ENCODE results near the gene MRM2.

MRM2 gene

DNA sequence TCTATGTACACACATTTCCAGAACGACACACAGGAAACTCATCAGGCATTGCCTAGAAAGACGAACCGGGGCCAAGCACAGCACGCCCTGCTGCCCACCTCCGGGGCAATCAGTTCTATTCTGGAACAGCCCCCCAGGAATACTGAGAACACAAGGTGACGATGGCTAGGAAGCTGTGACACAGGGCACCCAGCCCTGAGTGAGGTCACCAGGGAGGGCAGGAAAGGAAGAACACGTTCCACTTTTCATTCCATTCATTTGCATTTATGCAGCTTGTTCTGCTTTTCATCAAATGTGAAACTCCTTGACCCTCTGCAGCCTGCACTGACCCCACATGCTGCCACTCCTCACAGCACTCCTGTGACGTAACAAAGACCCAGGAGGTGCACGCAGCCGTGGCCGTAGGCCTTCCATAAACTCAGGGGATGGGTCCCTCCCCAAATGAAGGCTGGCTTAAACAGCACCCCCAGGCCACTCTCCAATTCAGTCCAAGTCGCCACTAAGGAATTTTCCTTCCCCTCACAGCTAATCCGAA, 38.2 kb downstream of the MRM2 start:
- peak; percentile 6 for DNase-seq (ENCODE audit: low read depth)

GRCh38 chr7:2202901-2203765, 38.9 kb downstream of the MRM2 start:
- DNase-seq (ENCODE audit: low read depth) = no peak

DNA sequence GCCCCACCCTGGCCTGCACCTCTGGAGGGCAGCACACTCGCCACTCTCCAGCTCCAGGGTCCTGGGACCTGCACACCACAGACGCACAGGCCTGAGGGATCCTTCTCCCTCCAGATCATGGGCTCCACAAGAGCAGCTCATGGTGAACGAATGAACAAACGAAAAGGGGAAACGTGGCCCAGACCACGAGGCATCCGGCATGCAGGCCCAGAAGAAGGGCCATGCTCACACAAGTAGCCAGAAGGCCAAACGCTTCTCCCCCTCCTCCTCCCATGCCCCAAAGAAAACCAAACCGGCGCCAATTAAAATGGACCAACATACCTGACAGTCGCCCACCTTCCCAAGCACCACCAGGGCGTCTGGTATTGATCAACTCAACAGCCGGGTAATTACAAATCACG, 39.6 kb downstream of the MRM2 start:
- DNase-seq (ENCODE audit: low read depth) = no peak

- no peak for DNase-seq (ENCODE audit: low read depth)
These were observed 40.2 kb downstream of the MRM2 start for GRCh38 chr7:2201686-2202360.

DNA sequence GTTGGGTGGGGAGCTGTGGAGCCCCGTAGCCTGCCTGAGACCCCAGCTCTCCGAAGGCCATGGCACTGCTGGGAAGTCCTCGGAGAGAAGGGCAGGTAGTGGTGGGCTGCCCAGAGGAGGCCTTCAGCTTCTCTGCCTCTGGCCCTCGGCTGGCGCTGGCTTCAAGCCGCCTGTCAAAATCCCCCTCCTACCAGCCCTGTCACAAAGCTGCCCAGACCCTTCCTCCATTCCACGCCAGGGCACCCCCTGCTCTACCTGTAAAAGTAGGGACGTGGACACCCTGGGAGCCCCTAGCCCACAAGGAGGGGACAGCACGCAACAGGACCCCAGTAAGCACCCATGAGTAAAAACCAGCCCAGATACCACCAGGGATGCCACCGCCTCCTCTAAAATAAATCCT, 40.9 kb downstream of the MRM2 start:
- DNase-seq (ENCODE audit: low read depth) = no peak

GRCh38 chr7:2200584-2200980, 41.4 kb downstream of the MRM2 start:
- DNase-seq (ENCODE audit: low read depth) = no peak

DNA sequence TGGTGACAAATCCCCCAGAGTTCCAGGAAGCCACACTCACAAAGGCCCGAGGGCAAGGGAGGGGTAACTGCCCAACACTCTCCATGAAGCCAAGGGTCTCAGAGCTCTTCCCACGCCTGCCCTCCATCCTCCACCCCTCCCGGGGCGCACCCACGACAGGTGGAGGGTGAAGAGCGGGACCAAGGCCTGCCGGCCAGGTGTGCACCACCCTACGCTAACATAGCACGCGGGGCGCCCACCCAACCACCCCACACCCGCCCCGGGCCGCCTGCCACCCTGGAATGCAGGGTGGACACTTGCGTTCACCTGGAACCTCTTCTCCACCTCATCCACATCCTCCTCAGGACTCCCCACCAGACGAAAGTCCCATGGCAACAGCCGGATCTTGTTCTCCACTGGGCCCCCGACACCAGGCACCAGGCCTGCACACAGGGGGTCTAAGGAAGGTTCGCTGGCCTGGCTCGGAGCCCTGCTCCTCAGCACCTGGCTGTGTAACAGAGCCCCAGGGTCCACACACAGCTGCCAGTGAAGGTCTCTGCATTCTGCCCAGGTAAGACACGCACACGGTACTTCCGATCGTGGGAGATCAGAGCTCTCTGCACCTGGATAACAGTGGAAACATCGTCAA, 41.9 kb downstream of the MRM2 start:
- no peak for DNase-seq (ENCODE audit: low read depth)

DNA sequence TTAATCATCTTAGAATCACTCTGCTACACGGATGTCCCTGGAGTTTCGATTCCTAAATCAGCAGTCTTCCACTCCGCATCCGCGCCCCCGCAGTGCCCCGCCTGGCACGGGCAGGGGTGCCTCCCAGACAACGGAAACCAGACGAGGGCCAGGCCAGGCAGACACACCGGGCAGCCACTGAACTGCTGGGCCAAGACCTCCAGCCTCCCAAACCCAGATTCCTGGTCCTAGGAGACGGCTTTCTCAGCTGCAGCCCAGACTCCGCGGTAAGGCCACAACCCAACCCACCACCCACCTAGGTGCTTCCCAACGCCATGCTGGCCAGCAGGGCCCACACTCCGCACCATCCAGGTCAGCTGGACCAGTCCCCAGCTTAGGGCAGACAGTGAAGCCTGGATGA, 42.5 kb downstream of the MRM2 start:
- DNase-seq (ENCODE audit: low read depth) = no peak

DNA sequence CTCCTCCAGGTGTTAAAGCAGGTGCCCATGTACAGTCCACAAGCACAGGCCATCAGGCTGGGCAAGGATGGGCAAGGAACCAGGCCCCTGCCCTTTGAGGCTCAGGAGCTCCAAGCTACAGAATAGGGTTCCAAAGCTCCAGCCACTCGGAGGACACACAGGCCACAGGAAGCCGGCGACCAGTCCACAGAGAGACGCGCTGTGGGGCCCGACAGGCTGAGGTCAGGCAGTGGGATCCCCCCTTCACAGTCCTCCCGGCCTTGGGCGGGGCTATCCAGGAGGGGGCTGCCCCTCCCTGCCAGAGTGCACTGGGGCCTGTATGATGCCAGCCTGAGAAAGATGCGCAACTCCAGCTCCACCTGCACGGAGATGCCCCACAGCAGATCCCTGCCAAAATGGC, 43.2 kb downstream of the MRM2 start:
- no peak for DNase-seq (ENCODE audit: low read depth)

DNA sequence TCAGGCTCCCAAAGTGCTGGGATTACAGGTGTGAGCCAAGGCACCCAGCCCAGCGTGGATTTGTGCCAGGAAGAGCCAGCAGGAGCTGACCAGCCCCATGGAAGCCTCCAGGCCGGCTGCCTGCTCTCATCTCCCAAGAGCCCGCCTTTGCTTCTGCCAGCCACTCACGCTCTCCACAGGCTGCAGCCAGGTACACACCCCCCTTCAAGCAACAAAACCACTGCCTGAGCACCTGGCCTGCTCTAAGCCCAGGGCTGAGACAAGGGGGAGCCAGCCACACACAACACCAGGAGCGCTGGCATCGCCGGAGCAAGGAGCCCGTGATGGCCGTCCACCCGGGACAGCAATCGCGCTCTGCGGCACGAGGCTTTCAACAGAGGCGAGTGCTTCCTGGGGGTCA, 43.8 kb downstream of the MRM2 start:
- no peak for DNase-seq (ENCODE audit: low read depth)

- DNase-seq (ENCODE audit: low read depth) = no peak
These were observed 44.4 kb downstream of the MRM2 start for GRCh38 chr7:2197436-2198155.

- no peak for DNase-seq (ENCODE audit: low read depth)
These were observed 45.3 kb downstream of the MRM2 start for GRCh38 chr7:2196381-2197378.

GRCh38 chr7:2195400-2196246, 46.4 kb downstream of the MRM2 start:
- no peak for DNase-seq (ENCODE audit: low read depth)

GRCh38 chr7:2193575-2194305, 48.3 kb downstream of the MRM2 start:
- no peak for DNase-seq (ENCODE audit: low read depth)

DNA sequence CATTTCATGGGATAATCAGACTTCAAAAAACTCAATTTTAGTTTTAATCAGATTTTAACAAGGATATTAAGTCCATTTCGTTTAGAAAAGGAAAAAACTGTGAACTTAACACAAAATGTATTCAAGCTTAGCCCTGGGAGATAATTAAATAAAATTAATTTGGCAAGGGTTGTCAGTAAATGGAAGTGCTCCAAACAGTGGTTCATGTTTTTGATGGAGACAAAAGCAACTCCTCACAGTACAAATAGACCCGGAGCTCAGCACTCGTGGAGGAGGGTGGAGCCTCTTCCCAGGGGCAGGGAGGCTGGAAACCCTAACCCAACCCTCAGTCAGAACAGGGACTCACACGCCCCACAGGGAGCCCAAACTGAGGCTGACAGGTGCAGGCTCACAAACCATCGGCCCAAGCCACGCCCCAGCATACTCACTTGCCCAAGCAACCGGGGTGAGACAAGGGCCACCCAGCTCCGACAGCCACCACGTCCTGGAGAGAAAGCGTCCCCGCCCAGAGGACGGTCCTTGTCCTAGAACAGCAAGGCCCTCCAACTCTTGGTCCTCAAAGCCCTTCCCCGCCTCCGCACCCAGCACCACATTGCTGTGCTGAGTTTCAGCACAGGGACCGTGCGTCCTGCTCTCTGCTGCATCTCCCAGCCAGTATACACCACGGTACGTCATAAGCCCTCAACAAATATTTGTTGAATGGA, 49.0 kb downstream of the MRM2 start:
- DNase-seq (ENCODE audit: low read depth) = no peak

GRCh38 chr7:2191016-2191415, 51.0 kb downstream of the MRM2 start:
- no peak for DNase-seq (ENCODE audit: low read depth)

DNA sequence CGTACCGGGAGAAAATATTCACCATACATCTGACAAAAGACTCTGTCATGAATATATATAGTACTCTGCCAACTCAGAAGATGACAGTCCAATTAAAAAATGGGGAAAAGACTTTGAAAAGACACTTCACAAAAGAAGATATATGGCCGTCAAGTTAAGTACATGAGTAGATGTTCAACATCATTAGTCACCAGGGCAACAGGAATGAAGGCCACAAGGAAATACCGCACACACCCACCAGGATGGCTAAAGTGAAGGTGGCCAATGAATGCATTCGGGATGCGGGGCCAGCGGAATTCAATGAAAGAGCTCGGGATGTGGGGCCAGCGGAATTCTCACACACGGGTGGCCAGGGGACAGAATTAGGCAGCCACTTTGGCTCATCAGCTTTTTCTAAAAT, 51.5 kb downstream of the MRM2 start:
- DNase-seq (ENCODE audit: low read depth) = no peak

DNA sequence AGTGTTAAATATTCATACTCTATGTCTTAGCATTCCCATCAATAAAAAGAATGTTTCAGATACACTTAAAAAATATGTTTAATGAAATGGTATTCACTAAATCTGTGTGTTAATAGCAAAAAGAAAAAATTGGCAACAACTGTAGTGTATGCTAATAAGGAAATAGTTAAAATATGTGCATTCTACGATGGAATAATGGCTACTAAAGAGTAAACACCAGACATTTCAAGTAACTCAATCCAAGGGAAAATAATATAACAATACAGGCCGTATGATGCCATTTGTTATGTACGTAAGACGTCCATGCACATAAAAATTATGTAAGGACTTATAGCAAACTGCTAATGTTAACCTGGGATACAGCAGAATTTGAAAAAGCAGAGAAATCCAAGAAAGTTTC, 55.8 kb downstream of the MRM2 start:
- DNase-seq (ENCODE audit: low read depth) = no peak

DNA sequence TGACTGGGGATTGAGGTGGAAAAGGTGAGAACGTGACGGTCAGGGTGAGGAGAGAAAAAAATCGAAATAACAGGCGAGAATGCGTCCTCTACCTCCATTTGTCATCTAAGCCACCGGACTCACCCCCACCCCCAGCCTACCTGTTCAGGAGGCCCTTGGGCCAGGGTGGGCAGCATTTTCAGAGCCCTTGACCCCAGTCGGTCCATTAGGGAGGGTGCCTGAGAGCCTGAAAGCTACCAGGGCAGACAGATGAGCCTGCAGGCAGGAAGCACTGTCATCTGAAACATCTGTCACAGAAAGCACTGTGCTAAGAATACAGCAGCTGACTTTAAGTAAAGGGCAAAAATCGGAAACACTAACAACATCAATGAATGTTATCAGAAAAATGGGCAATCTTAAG, 56.3 kb downstream of the MRM2 start:
- DNase-seq (ENCODE audit: low read depth) = no peak

All from iris pigment epithelial cell (primary cell).